ENCODE data around the gene CD59. TPM values are rescaled to one million over a fixed set of nuclear protein-coding genes. Genes with fewer than 3 reads are reported as not detected.

The CD59 gene
- total and polyA plus RNA-seq, 10 donors: 21.6 to 281 (median 171) TPM

- intact Hi-C loops (cut with DNase I; ENCODE audit: low total_unique reads): no loop called here
- TF ChIP-seq POLR2AphosphoS5 (IDR thresholded peaks at IDR 0.05) (no peak), CTCF (IDR thresholded peaks at IDR 0.05 in 8 of 11, conservative IDR thresholded peaks at IDR 0.05 in 3 of 11) (no peak), POLR2A (IDR thresholded peaks at IDR 0.05) (no peak)
- 45 to 66% (median 60%) methylated on average over 5 of the region's 5 CpGs for WGBS, 5 donors
These were observed 42.5 kb upstream of the CD59 start for GRCh38 chr11:33778675-33779074.

DNA sequence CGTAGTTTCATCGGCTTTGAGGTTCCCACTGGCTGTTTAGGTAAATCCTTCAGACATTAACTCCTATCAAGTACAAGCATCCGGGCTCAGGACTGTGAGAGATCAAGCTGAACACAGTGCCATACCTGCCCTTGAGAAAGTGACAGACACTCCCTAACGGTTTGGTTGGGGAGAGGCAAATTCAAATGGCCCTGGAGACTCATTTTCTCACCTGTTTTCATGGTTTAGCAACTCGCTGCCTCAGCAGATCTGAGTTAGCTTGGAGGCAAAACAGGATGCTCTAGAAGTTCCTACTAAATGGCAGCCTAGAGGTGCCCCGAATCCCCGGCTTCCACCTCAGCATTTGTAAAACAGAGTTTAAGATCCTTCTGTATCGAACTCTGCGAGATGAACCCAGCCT lies 41.7 kb upstream of the CD59 start:
- Histone ChIP-seq H3K27me3 (replicated peaks in 1 of 7) (peaks cover 0 to 54% (median 0%) of the 10 kb centered on the region in 7 donors), H3K4me3 (no peak overlapping the region), H3K27ac (no peak overlapping the region), H3K9me3 (no peaks in the 10 kb centered on the region), H3K36me3 (no peaks in the 10 kb centered on the region), H3K4me1 (peaks cover 5 to 43% (median 22%) of the 10 kb centered on the region in 6 donors)
- TF ChIP-seq POLR2A (IDR thresholded peaks at IDR 0.05) (no peak), CTCF (IDR thresholded peaks at IDR 0.05 in 8 of 11, conservative IDR thresholded peaks at IDR 0.05 in 3 of 11) (no peak), POLR2AphosphoS5 (IDR thresholded peaks at IDR 0.05) (no peak)
- DNase-seq: no peak
- intact Hi-C loops (cut with DNase I; ENCODE audit: low total_unique reads): no loop called here
- WGBS, 5 donors: 73 to 84% (median 77%) methylated on average over 9 of the region's 9 CpGs

More at GRCh38 chr11:33778675-33779074, 42.5 kb upstream of the CD59 start:
- H3K4me3 ChIP-seq: no peak overlapping the region
- H3K36me3 ChIP-seq: no peaks in the 10 kb centered on the region
- DNase-seq: no peak
- H3K27ac ChIP-seq: no peak overlapping the region
- no peaks in the 10 kb centered on the region for H3K9me3 ChIP-seq
- H3K4me1 ChIP-seq: peaks cover 0 to 35% (median 14%) of the 10 kb centered on the region in 6 donors
- peaks cover 0 to 59% (median 0%) of the 10 kb centered on the region in 7 donors for H3K27me3 ChIP-seq (replicated peaks in 1 of 7)

DNA sequence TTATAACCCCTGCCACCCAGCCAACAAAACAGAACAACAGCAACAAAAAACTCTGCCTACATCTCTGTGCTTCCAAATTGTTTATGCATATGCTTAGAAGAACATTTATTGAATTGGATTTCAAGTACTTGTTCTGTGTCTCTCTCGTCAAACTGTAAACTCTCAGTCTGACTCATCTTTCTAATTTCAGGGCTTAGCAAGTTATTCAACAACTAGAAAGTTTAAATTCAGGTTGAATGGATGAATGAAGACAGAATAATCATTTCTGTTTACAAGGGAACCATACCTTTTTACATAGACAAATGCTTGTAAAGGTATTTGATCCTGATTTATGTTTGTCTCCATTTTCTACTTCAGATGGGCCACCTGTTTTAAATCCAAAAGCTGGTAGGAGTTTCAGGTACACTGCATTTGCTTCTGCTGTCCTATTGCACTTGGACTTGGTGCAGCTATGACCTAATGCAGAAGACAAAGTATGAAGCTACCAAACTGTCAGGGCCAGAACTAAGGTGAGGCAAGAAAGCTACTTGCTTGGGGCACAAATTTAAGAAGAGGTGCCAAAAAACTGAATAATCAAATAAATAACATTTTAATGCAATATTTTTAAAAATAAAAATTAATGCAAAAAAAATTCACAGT lies 39.7 kb upstream of the CD59 start:
- Histone ChIP-seq H3K9me3 (no peaks in the 10 kb centered on the region), H3K27me3 (replicated peaks in 1 of 7) (peaks cover 0 to 41% (median 0%) of the 10 kb centered on the region in 7 donors), H3K27ac (peak overlapping the region in 5 of 8 donors; percentile 79 to 91 (median 88)), H3K4me3 (peak overlapping the region in 1 of 8 donors; percentile 96), H3K36me3 (no peaks in the 10 kb centered on the region), H3K4me1 (peaks cover 11 to 63% (median 39%) of the 10 kb centered on the region in 6 donors)
- intact Hi-C loops (cut with DNase I; ENCODE audit: low total_unique reads): no loop called here
- 28 to 71% (median 58%) methylated on average over 1 of the region's 1 CpG for WGBS, 5 donors
- no peak for TF ChIP-seq POLR2A (IDR thresholded peaks at IDR 0.05)
- TF ChIP-seq CTCF (IDR thresholded peaks at IDR 0.05 in 8 of 11, conservative IDR thresholded peaks at IDR 0.05 in 3 of 11): no peak
- no peak for TF ChIP-seq POLR2AphosphoS5 (IDR thresholded peaks at IDR 0.05)
- no peak for DNase-seq

DNA sequence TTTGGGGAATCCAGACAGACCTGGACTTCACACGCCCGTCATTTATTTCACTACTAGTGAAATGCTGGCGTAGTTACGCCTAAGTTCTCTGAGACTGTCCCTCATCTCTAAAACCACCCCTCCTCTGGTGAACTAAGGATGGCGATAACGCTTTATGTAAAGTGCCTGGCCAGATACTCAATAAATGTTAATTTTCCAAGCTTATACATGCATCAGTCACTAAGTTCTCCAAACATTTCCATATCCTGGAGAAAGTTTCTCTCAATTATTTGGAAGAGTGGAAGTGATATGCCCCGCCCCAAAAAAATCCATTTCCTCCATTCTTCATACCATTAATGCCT lies 39.2 kb upstream of the CD59 start:
- peak overlapping the region in 4 of 8 donors; percentile 96 to 99 (median 98) for H3K4me3 ChIP-seq
- 64 to 75% (median 67%) methylated on average over 7 of the region's 7 CpGs for WGBS, 5 donors
- TF ChIP-seq POLR2AphosphoS5 (IDR thresholded peaks at IDR 0.05): no peak
- TF ChIP-seq CTCF (IDR thresholded peaks at IDR 0.05 in 8 of 11, conservative IDR thresholded peaks at IDR 0.05 in 3 of 11): no peak
- no peak for TF ChIP-seq POLR2A (IDR thresholded peaks at IDR 0.05)
- peaks cover 11 to 68% (median 41%) of the 10 kb centered on the region in 6 donors for H3K4me1 ChIP-seq
- H3K36me3 ChIP-seq: peaks cover 0 to 3% (median under 1%) of the 10 kb centered on the region in 6 donors
- no peaks in the 10 kb centered on the region for H3K9me3 ChIP-seq
- H3K27ac ChIP-seq: peak overlapping the region in 7 of 8 donors; percentile 51 to 91 (median 88)
- no peak for DNase-seq
- H3K27me3 ChIP-seq (replicated peaks in 1 of 7): peaks cover 0 to 40% (median 0%) of the 10 kb centered on the region in 7 donors
- intact Hi-C loops (cut with DNase I; ENCODE audit: low total_unique reads): no loop called here
